ENCODE results near the gene ZNF496.
A peak's percentile ranks its signal among the peaks of the same experiment; 100 is the strongest.

- no peak for TF ChIP-seq POLR2AphosphoS5 (IDR thresholded peaks at IDR 0.05; ENCODE audit: insufficient read depth in 1 of 2, low read depth in 1 of 2)
- TF ChIP-seq CTCF (IDR thresholded peaks at IDR 0.05), result peak in 1 of 3 experiments; percentile 8
- TF ChIP-seq POLR2A (IDR thresholded peaks at IDR 0.05), result no peak
These were observed 42.1 kb upstream of the ZNF496 start for GRCh38 chr1:247373721-247374141.
